IMR-90 (cell line): ENCODE results near the gene SIGLEC15. TPM values are rescaled to one million over a fixed set of nuclear protein-coding genes. Genes with fewer than 3 reads are reported as not detected.

Experiments
- ATAC-seq: fragments of 200-7000 bp; cut with Tn5 transposase; 2 replicates; pipeline ENCODE4 v1.9.1; 2020; ENCODE audit warnings: low read depth, mild to moderate bottlenecking, moderate library complexity
- BruUV-seq: library from RNA; stranded (reverse); fragments of 400-500 nt; replicated peaks from 2 replicates; lab custom pipeline; 2021; lab: Mats Ljungman, UMichigan
- CTCF ChIA-PET: fragments of 300-600 bp; formaldehyde crosslinking; extraction: SDS; loops from one replicate; lab custom pipeline; 2021; ENCODE audit warnings: antibody characterized with exemption; lab: Yijun Ruan, JAX
- POLR2A ChIA-PET: fragments of 300-600 bp; sonication (Branson Sonifier 250); formaldehyde crosslinking; loops from one replicate; lab custom pipeline; 2022; ENCODE audit warnings: antibody characterized with exemption; ENCODE audit not compliant: unreplicated experiment; lab: Charles Lee
- DNase-seq: peaks from one replicate; pipeline ENCODE4 v3.0.0; 2013
- H2AFZ ChIP-seq: replicated peaks from 2 replicates; pipeline ENCODE3; 2013; ENCODE audit warnings: low read length, mild to moderate bottlenecking; ENCODE audit not compliant: poor library complexity
- H2AK5ac ChIP-seq: 2 replicates; pipeline ENCODE4 v1.6.1; 2013; ENCODE audit warnings: low read depth, low read length, inconsistent platforms
- H2AK9ac ChIP-seq: replicated peaks from 2 replicates; pipeline ENCODE3; 2013; ENCODE audit warnings: mild to moderate bottlenecking, low read depth, low read length, moderate library complexity; ENCODE audit not compliant: poor library complexity
- H2BK120ac ChIP-seq: 2 replicates; pipeline ENCODE4 v1.6.1; 2013; ENCODE audit warnings: low read depth, low read length, inconsistent platforms
- H2BK15ac ChIP-seq: 3 replicates; pipeline ENCODE4 v1.6.1; 2013; ENCODE audit warnings: low read depth, low read length, inconsistent platforms
- H2BK20ac ChIP-seq: 2 replicates; pipeline ENCODE4 v1.6.1; 2013; ENCODE audit warnings: low read depth, mild to moderate bottlenecking, inconsistent platforms, low read length, moderate library complexity
- H2BK5ac ChIP-seq: 2 replicates; pipeline ENCODE4 v1.6.1; 2013; ENCODE audit warnings: mild to moderate bottlenecking, low read depth, low read length, inconsistent platforms; ENCODE audit not compliant: poor library complexity, severe bottlenecking
- H3K14ac ChIP-seq: replicated peaks from 2 replicates; pipeline ENCODE4 v1.6.1; 2013; ENCODE audit warnings: low read depth, low read length, inconsistent platforms
- H3K18ac ChIP-seq: 2 replicates; pipeline ENCODE4 v1.6.1; 2013; ENCODE audit warnings: low read depth, low read length, control low read depth
- H3K23ac ChIP-seq: 2 replicates; pipeline ENCODE4 v1.6.1; 2013; ENCODE audit warnings: low read depth, low read length, inconsistent platforms
- H3K27ac ChIP-seq: 2 replicates; pipeline ENCODE4 v1.5.1; 2013; ENCODE audit warnings: mild to moderate bottlenecking, control low read depth, low read length; ENCODE audit not compliant: insufficient read depth
- H3K27me3 ChIP-seq: 2 replicates; pipeline ENCODE4 v1.6.1; 2013; ENCODE audit warnings: low read length; ENCODE audit not compliant: control insufficient read depth, insufficient read depth
- H3K36me3 ChIP-seq: 2 replicates; pipeline ENCODE4 v1.6.1; 2013; ENCODE audit warnings: low read length, mixed read lengths; ENCODE audit not compliant: control insufficient read depth, insufficient read depth
- H3K4ac ChIP-seq: 2 replicates; pipeline ENCODE4 v1.6.1; 2013; ENCODE audit warnings: low read depth, low read length, inconsistent platforms
- H3K4me1 ChIP-seq: 2 replicates; pipeline ENCODE4 v1.6.1; 2013; ENCODE audit warnings: low read length, mixed read lengths; ENCODE audit not compliant: control insufficient read depth, insufficient read depth
- H3K4me2 ChIP-seq: 2 replicates; pipeline ENCODE4 v1.6.1; 2013; ENCODE audit warnings: low read depth, mild to moderate bottlenecking, control low read depth, low read length, moderate library complexity
- H3K4me3 ChIP-seq: 2 replicates; pipeline ENCODE4 v1.5.1; 2013; ENCODE audit warnings: low read depth, mild to moderate bottlenecking, control low read depth, low read length, moderate library complexity; ENCODE audit not compliant: insufficient read depth
- H3K56ac ChIP-seq: 2 replicates; pipeline ENCODE4 v1.6.1; 2013; ENCODE audit warnings: low read length, inconsistent platforms; ENCODE audit not compliant: insufficient read depth; ENCODE audit errors: extremely low read depth
- H3K79me1 ChIP-seq, 2 experiments: 2 replicates each; pipeline ENCODE4 v1.6.1; 2013; ENCODE audit warnings: low read length in 2 of 2, inconsistent platforms in 1 of 2, low read depth in 1 of 2
- H3K9ac ChIP-seq: 2 replicates; pipeline ENCODE4 v1.6.1; 2013; ENCODE audit warnings: low read depth, low read length, control low read depth
- H3K9me1 ChIP-seq: 2 replicates; pipeline ENCODE4 v1.6.1; 2013; ENCODE audit warnings: low read length, inconsistent platforms; ENCODE audit not compliant: insufficient read depth
- H3K9me3 ChIP-seq: 2 replicates; pipeline ENCODE4 v1.6.1; 2013; ENCODE audit warnings: low read length; ENCODE audit not compliant: control insufficient read depth, insufficient read depth
- H4K20me1 ChIP-seq: 2 replicates; pipeline ENCODE4 v1.6.1; 2013; ENCODE audit warnings: low read length, inconsistent platforms; ENCODE audit not compliant: insufficient read depth
- H4K5ac ChIP-seq: 2 replicates; pipeline ENCODE4 v1.6.1; 2013; ENCODE audit warnings: mild to moderate bottlenecking, low read depth, low read length, control low read depth
- H4K8ac ChIP-seq, 2 experiments: 2 replicates each; pipeline ENCODE4 v1.6.1; 2013; ENCODE audit warnings: low read depth in 2 of 2, low read length in 2 of 2, control low read depth in 1 of 2, inconsistent platforms in 1 of 2
- H4K91ac ChIP-seq: 2 replicates; pipeline ENCODE4 v1.6.1; 2013; ENCODE audit warnings: low read depth, low read length, inconsistent platforms; ENCODE audit not compliant: insufficient read depth
- BHLHE40 ChIP-seq: fragments of 150-350 bp; IDR thresholded peaks from 2 replicates; pipeline ENCODE4 v1.6.1; 2016; ENCODE audit warnings: mild to moderate bottlenecking, low read depth, low read length
- CEBPB ChIP-seq: IDR thresholded peaks from 2 replicates; pipeline ENCODE4 v1.6.1; 2012; ENCODE audit warnings: low read depth, low read length, improper control_type of control experiment
- CHD1 ChIP-seq: IDR thresholded peaks from 2 replicates; pipeline ENCODE4 v1.6.1; 2012; ENCODE audit warnings: low read depth, low read length, improper control_type of control experiment
- FOS ChIP-seq: fragments of 150-350 bp; IDR thresholded peaks from 2 replicates; pipeline ENCODE4 v1.6.1; 2016; ENCODE audit warnings: low read depth, low read length
- MAFK ChIP-seq: IDR thresholded peaks from 2 replicates; pipeline ENCODE4 v1.6.1; 2012; ENCODE audit warnings: low read depth, low read length, improper control_type of control experiment
- MAZ ChIP-seq: IDR thresholded peaks from 2 replicates; pipeline ENCODE4 v1.6.1; 2012; ENCODE audit warnings: low read depth, mild to moderate bottlenecking, low read length, improper control_type of control experiment, moderate library complexity, borderline replicate concordance
- MXI1 ChIP-seq: IDR thresholded peaks from 2 replicates; pipeline ENCODE4 v1.6.1; 2012; ENCODE audit warnings: low read depth, mild to moderate bottlenecking, low read length, moderate library complexity, borderline replicate concordance
- NFE2L2 ChIP-seq: fragments of 150-350 bp; IDR thresholded peaks from 2 replicates; pipeline ENCODE4 v1.6.1; 2016; ENCODE audit warnings: low read depth, mild to moderate bottlenecking, low read length
- RCOR1 ChIP-seq: IDR thresholded peaks from 2 replicates; pipeline ENCODE4 v1.6.1; 2012; ENCODE audit warnings: mild to moderate bottlenecking, low read length, improper control_type of control experiment; ENCODE audit not compliant: insufficient replicate concordance
- RFX5 ChIP-seq: IDR thresholded peaks from 2 replicates; pipeline ENCODE4 v1.8.0; 2012; ENCODE audit warnings: low read depth, mild to moderate bottlenecking, low read length, moderate library complexity
- SMC3 ChIP-seq: fragments of 150-350 bp; IDR thresholded peaks from 2 replicates; pipeline ENCODE4 v1.6.1; 2016; ENCODE audit warnings: low read depth, mild to moderate bottlenecking, antibody characterized with exemption, low read length, moderate library complexity
- WGBS, 2 experiments: methylation state at CpG; one replicate each; pipeline versions ENCODE4 v1.1.5 to v1.1.7; 2013; ENCODE audit warnings: missing lambda C conversion rate in 2 of 2; ENCODE audit not compliant: insufficient read length in 1 of 2; ENCODE audit errors: extremely low coverage in 2 of 2; 5-methylcytosine and 5-hydroxymethylcytosine counted together
- dilution Hi-C: fragments of 300-500 bp; cut with HindIII; formaldehyde crosslinking; loops from one replicate; pipeline ENCODE4 v1.14.3; 2018; ENCODE audit warnings: low sequenced_read_pairs; ENCODE audit not compliant: unreplicated experiment
- in situ Hi-C: fragments of 300-500 bp; cut with MboI; formaldehyde crosslinking; loops from 3 replicates; pipeline ENCODE4 v1.14.3; 2019; ENCODE audit warnings: low sequenced_read_pairs, inconsistent platforms, mixed read lengths
- intact Hi-C: fragments of 100-400 bp; cut with micrococcal nuclease; formaldehyde crosslinking; loops from 2 replicates; pipeline ENCODE4 v1.10.0; 2022
- polyA plus RNA-seq, 3 experiments: library from polyadenylated mRNA; depleted of rRNA; stranded (reverse); fragments of >200 nt; gene quantifications; 2 replicates each; pipeline ENCODE4 v1.2.3, GENCODE V29; 2012; ENCODE audit warnings: low replicate concordance in 1 of 3
- total RNA-seq: library from RNA; depleted of rRNA; stranded (reverse); fragments of >200 nt; gene quantifications from 2 replicates; pipeline ENCODE4 v1.2.3, GENCODE V29; 2012
- TF ChIP-seq, protein P1 (sequence below): fragments of 150-350 bp; IDR thresholded peaks from 2 replicates; pipeline ENCODE4 v1.6.1; 2017; ENCODE audit warnings: mild to moderate bottlenecking, antibody characterized with exemption, low read length, low read depth
- TF ChIP-seq, protein P2 (sequence below): conservative IDR thresholded peaks from 2 replicates; pipeline ENCODE4 v1.5.1; 2012; ENCODE audit warnings: mild to moderate bottlenecking, low read depth, low read length, improper control_type of control experiment

SIGLEC15 gene
- total and polyA plus RNA-seq, 2 of the 4 experiments (the other 2 are of a cell fraction) = 1.1 to 1.8 TPM

DNA sequence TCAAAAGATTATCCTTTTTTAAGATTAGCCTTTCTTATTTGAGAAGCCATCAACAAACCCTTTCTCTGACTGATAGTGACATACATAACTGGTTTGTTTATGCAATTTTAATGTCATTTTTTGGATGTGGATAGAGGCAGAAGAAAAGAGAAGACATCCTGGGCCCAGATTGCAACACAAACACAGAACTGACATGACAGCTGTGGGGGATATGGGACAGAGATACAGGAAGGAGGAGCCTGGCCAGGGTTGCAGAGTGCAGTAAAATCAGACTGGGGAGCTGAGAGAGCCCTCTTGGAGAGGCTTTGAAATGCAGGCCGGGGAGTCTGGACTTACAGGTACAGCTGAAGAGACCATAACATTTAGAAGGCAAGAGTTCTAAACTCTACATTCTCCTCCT lies 65.1 kb downstream of the SIGLEC15 start:
- Histone ChIP-seq H3K23ac (no peak overlapping the region), H4K8ac (no peak overlapping the region), H3K79me1 (peaks cover 7 to 17% of the 10 kb centered on the region in 2 experiments), H3K27ac (no peak overlapping the region), H2BK120ac (no peak overlapping the region), H3K18ac (no peak overlapping the region), H2AK5ac (no peak overlapping the region), H4K91ac (no peak overlapping the region), H2AK9ac (no peak overlapping the region), H3K4me2 (no peak overlapping the region), H3K4me1 (0 out of 2 replicates have a peak, but pooled peaks cover 2% of the 10 kb centered on the region), H4K20me1 (no peaks in the 10 kb centered on the region), H4K5ac (no peak overlapping the region), H3K9me1 (no peaks in the 10 kb centered on the region; the same call in 1 of the 2 replicates), H3K56ac (no peak overlapping the region), H3K9me3 (no peaks in the 10 kb centered on the region), H3K27me3 (no peaks in the 10 kb centered on the region), H2AFZ (no peak overlapping the region), H3K4me3 (no peak overlapping the region), H2BK15ac (no peak overlapping the region), H2BK20ac (no peak overlapping the region), H2BK5ac (no peak overlapping the region), H3K4ac (no peak overlapping the region), H3K14ac (no peak overlapping the region), H3K36me3 (peaks cover 31% of the 10 kb centered on the region), H3K9ac (no peak overlapping the region)
- DNase-seq = no peak
- WGBS, 2 experiments = no CpG with 5 or more reads among the region's 1 CpG
- no TSS peak for BruUV-seq
- no peak for TF ChIP-seq BHLHE40
- no peak for TF ChIP-seq SMC3
- TF ChIP-seq MAZ = no peak
- TF ChIP-seq, protein P1, sequence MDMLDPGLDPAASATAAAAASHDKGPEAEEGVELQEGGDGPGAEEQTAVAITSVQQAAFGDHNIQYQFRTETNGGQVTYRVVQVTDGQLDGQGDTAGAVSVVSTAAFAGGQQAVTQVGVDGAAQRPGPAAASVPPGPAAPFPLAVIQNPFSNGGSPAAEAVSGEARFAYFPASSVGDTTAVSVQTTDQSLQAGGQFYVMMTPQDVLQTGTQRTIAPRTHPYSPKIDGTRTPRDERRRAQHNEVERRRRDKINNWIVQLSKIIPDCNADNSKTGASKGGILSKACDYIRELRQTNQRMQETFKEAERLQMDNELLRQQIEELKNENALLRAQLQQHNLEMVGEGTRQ = no peak
- TF ChIP-seq RFX5 = no peak
- TF ChIP-seq CHD1 = no peak
- no peak for TF ChIP-seq FOS
- no peak for TF ChIP-seq CEBPB
- no peak for TF ChIP-seq MAFK
- no peak for TF ChIP-seq RCOR1
- no peak for TF ChIP-seq MXI1
- TF ChIP-seq, protein P2, sequence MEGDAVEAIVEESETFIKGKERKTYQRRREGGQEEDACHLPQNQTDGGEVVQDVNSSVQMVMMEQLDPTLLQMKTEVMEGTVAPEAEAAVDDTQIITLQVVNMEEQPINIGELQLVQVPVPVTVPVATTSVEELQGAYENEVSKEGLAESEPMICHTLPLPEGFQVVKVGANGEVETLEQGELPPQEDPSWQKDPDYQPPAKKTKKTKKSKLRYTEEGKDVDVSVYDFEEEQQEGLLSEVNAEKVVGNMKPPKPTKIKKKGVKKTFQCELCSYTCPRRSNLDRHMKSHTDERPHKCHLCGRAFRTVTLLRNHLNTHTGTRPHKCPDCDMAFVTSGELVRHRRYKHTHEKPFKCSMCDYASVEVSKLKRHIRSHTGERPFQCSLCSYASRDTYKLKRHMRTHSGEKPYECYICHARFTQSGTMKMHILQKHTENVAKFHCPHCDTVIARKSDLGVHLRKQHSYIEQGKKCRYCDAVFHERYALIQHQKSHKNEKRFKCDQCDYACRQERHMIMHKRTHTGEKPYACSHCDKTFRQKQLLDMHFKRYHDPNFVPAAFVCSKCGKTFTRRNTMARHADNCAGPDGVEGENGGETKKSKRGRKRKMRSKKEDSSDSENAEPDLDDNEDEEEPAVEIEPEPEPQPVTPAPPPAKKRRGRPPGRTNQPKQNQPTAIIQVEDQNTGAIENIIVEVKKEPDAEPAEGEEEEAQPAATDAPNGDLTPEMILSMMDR = no peak
- TF ChIP-seq NFE2L2 = no peak
- POLR2A ChIA-PET = interaction anchor here (0.6 kb wide), 1 partner anchor 14 kb away, joined by 3 read pairs; no protein-coding TSS in a partner anchor
- CTCF ChIA-PET = interaction anchor here (1.0 kb wide), 1 partner anchor 228 kb away, joined by 4 read pairs; no protein-coding TSS in a partner anchor
- dilution Hi-C loops (no loop called here), intact Hi-C loops (loop anchor here (5.0 kb wide), 1 partner anchor 42 kb away; no protein-coding TSS in a partner anchor), in situ Hi-C loops (no loop called here)
- no peak for ATAC-seq
